Measurements from ENCODE around the gene WHRN. TPM values are rescaled to one million over a fixed set of nuclear protein-coding genes. Genes with fewer than 3 reads are reported as not detected.

Gene WHRN
- total and polyA plus RNA-seq, 9 of the 15 experiments (the other 6 are each of a cell fraction or from before 2014, with no cell fraction given), result 0.31 to 14.1 (median 3.0) TPM

GRCh38 chr9:114515528-114515927 lies 10.3 kb upstream of the WHRN start (continued):
- TF ChIP-seq BACH1 (tag; IDR thresholded peaks at IDR 0.05) (no peak), CHD4 (IDR thresholded peaks at IDR 0.05; ENCODE audit: insufficient read depth, insufficient replicate concordance, low read depth, low read length, poor library complexity, severe bottlenecking) (no peak)
- TF ChIP-seq, protein P1, sequence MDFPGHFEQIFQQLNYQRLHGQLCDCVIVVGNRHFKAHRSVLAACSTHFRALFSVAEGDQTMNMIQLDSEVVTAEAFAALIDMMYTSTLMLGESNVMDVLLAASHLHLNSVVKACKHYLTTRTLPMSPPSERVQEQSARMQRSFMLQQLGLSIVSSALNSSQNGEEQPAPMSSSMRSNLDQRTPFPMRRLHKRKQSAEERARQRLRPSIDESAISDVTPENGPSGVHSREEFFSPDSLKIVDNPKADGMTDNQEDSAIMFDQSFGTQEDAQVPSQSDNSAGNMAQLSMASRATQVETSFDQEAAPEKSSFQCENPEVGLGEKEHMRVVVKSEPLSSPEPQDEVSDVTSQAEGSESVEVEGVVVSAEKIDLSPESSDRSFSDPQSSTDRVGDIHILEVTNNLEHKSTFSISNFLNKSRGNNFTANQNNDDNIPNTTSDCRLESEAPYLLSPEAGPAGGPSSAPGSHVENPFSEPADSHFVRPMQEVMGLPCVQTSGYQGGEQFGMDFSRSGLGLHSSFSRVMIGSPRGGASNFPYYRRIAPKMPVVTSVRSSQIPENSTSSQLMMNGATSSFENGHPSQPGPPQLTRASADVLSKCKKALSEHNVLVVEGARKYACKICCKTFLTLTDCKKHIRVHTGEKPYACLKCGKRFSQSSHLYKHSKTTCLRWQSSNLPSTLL (IDR thresholded peaks at IDR 0.05), result no peak

DNA sequence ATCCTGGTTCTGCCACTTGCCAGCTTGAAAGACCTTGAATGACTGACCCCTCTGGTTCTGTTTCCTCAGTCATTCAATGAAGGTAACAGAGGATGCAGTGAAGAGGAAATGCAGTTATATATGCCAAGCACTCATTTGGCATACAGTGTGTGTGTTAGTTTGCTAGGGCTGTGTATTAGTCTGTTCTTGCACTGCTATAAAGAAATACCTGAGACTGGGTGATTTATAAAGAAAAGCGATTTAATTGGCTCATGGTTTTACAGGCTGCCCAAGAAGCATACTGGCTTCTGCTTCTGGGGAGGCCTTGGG lies 8.6 kb upstream of the WHRN start:
- no peaks in the 10 kb centered on the region for H4K20me1 ChIP-seq (replicated peaks; ENCODE audit: control insufficient read depth, insufficient read depth, low read length)
- CTCF ChIA-PET (ENCODE audit: low intra/inter-chr PET ratio), result no interaction called here
- BruUV-seq (replicated peaks), result no TSS peak
- TF ChIP-seq MTA3 (IDR thresholded peaks at IDR 0.05; ENCODE audit: borderline replicate concordance) (no peak), L3MBTL2 (IDR thresholded peaks at IDR 0.05) (no peak), ASH1L (IDR thresholded peaks at IDR 0.05; ENCODE audit: borderline replicate concordance, low read depth, partially characterized antibody) (no peak), STAT5A (IDR thresholded peaks at IDR 0.05; ENCODE audit: borderline replicate concordance, low read length) (no peak), ELF4 (CRISPR knock-in tag; IDR thresholded peaks at IDR 0.05) (no peak), ADNP (tag; IDR thresholded peaks at IDR 0.05) (no peak), ZNF75A (CRISPR knock-in tag; IDR thresholded peaks at IDR 0.05) (no peak), GABPA (tag; conservative IDR thresholded peaks at IDR 0.05; ENCODE audit: low read depth) (no peak), ARID1B (IDR thresholded peaks at IDR 0.05) (no peak)
- TF ChIP-seq, protein P2, sequence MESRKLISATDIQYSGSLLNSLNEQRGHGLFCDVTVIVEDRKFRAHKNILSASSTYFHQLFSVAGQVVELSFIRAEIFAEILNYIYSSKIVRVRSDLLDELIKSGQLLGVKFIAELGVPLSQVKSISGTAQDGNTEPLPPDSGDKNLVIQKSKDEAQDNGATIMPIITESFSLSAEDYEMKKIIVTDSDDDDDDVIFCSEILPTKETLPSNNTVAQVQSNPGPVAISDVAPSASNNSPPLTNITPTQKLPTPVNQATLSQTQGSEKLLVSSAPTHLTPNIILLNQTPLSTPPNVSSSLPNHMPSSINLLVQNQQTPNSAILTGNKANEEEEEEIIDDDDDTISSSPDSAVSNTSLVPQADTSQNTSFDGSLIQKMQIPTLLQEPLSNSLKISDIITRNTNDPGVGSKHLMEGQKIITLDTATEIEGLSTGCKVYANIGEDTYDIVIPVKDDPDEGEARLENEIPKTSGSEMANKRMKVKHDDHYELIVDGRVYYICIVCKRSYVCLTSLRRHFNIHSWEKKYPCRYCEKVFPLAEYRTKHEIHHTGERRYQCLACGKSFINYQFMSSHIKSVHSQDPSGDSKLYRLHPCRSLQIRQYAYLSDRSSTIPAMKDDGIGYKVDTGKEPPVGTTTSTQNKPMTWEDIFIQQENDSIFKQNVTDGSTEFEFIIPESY (CRISPR knock-in tag; IDR thresholded peaks at IDR 0.05), result no peak
- TF ChIP-seq, protein P3, sequence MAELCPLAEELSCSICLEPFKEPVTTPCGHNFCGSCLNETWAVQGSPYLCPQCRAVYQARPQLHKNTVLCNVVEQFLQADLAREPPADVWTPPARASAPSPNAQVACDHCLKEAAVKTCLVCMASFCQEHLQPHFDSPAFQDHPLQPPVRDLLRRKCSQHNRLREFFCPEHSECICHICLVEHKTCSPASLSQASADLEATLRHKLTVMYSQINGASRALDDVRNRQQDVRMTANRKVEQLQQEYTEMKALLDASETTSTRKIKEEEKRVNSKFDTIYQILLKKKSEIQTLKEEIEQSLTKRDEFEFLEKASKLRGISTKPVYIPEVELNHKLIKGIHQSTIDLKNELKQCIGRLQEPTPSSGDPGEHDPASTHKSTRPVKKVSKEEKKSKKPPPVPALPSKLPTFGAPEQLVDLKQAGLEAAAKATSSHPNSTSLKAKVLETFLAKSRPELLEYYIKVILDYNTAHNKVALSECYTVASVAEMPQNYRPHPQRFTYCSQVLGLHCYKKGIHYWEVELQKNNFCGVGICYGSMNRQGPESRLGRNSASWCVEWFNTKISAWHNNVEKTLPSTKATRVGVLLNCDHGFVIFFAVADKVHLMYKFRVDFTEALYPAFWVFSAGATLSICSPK (IDR thresholded peaks at IDR 0.05; ENCODE audit: borderline replicate concordance), result no peak
- TF ChIP-seq, protein P4, sequence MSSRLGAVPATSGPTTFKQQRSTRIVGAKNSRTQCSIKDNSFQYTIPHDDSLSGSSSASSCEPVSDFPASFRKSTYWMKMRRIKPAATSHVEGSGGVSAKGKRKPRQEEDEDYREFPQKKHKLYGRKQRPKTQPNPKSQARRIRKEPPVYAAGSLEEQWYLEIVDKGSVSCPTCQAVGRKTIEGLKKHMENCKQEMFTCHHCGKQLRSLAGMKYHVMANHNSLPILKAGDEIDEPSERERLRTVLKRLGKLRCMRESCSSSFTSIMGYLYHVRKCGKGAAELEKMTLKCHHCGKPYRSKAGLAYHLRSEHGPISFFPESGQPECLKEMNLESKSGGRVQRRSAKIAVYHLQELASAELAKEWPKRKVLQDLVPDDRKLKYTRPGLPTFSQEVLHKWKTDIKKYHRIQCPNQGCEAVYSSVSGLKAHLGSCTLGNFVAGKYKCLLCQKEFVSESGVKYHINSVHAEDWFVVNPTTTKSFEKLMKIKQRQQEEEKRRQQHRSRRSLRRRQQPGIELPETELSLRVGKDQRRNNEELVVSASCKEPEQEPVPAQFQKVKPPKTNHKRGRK (tag; IDR thresholded peaks at IDR 0.05), result no peak

More for the DNA sequence above, 8.6 kb upstream of the WHRN start:
- Histone ChIP-seq H3K4me1 (replicated peaks in 1 of 2; ENCODE audit: control insufficient read depth in 2 of 2, insufficient read depth in 2 of 2, low read length in 2 of 2) (no peaks in the 10 kb centered on the region; a peak in 1 of 5 replicates), H3K4me2 (ENCODE audit: insufficient read depth, low read length) (no peak overlapping the region), H3K9ac (ENCODE audit: insufficient read depth in 1 of 2, low read depth in 2 of 2, low read length in 2 of 2) (no peak overlapping the region), H2AFZ (ENCODE audit: low read depth, low read length) (no peak overlapping the region), H3K36me3 (ENCODE audit: control insufficient read depth, insufficient read depth, low read length) (no peaks in the 10 kb centered on the region), H3K27ac (ENCODE audit: extremely low read depth, low read depth, low read length) (no peak overlapping the region), H3K9me1 (ENCODE audit: control insufficient read depth, insufficient read depth, low read length) (no peaks in the 10 kb centered on the region), H3K9me3 (replicated peaks; ENCODE audit: control insufficient read depth, insufficient read depth, low read depth, low read length) (no peaks in the 10 kb centered on the region), H3K27me3 (ENCODE audit: control insufficient read depth in 2 of 2, insufficient read depth in 2 of 2, low read length in 2 of 2) (peaks cover 24 to 31% of the 10 kb centered on the region in 2 experiments), H3K79me2 (ENCODE audit: control insufficient read depth, insufficient read depth, low read length) (no peaks in the 10 kb centered on the region), H3K4me3 (no peak overlapping the region)
- in situ Hi-C loops (cut with MboI) (no loop called here), intact Hi-C loops (cut with micrococcal nuclease) (no loop called here)
- DNase-seq (ENCODE audit: extremely low read depth in 1 of 4, low spot score in 3 of 4), result no peak
- WGBS (ENCODE audit: insufficient coverage, low coverage, missing lambda C conversion rate), result 0% methylated on average over 1 of the region's 1 CpG
- no peak for ATAC-seq
- FAIRE-seq, result no peak
- POLR2A ChIA-PET, result interaction anchor here (0.5 to 0.7 kb wide), 2 partner anchors 143 to 1252 kb away, joined by 3 read pairs; no protein-coding TSS in a partner anchor

Measured in K562 (cell line).